DOHH2 (cell line): ENCODE results near the gene TRAPPC1.

Experiments used
- H3F3A ChIP-seq: fragments of 200-600 bp; sonication (generic), shearing (Covaris generic); 2 replicates; pipeline ENCODE4 v1.6.0; 2016; ENCODE audit warnings: antibody characterized with exemption, mild to moderate bottlenecking; ENCODE audit not compliant: control insufficient read depth, insufficient read depth
- H3K27ac ChIP-seq: fragments of 200-600 bp; sonication (generic); 2 replicates; pipeline ENCODE4 v1.5.1; 2014; ENCODE audit warnings: low read depth, mild to moderate bottlenecking, low read length, moderate library complexity
- H3K27me3 ChIP-seq: fragments of 200-600 bp; sonication (generic); 2 replicates; pipeline ENCODE4 v1.6.1; 2014; ENCODE audit warnings: mild to moderate bottlenecking, low read length, mixed read lengths; ENCODE audit not compliant: control insufficient read depth
- H3K36me3 ChIP-seq: fragments of 200-600 bp; sonication (generic); 2 replicates; pipeline ENCODE4 v1.6.1; 2014; ENCODE audit warnings: mild to moderate bottlenecking, low read length, moderate library complexity, mixed read lengths; ENCODE audit not compliant: control insufficient read depth
- H3K4me1 ChIP-seq: fragments of 200-600 bp; sonication (generic); 2 replicates; pipeline ENCODE4 v1.6.1; 2014; ENCODE audit warnings: mild to moderate bottlenecking, low read length, mixed read lengths; ENCODE audit not compliant: control insufficient read depth
- H3K4me2 ChIP-seq: fragments of 200-600 bp; sonication (generic); 2 replicates; pipeline ENCODE4 v1.6.0; 2014; ENCODE audit warnings: mild to moderate bottlenecking, low read length, moderate library complexity
- H3K4me3 ChIP-seq: fragments of 200-600 bp; sonication (generic); 2 replicates; pipeline ENCODE4 v1.5.1; 2014; ENCODE audit warnings: mild to moderate bottlenecking, low read length, mixed read lengths
- H3K79me2 ChIP-seq: fragments of 200-600 bp; sonication (generic); 2 replicates; pipeline ENCODE4 v1.6.1; 2014; ENCODE audit warnings: mild to moderate bottlenecking, low read length, mixed read lengths; ENCODE audit not compliant: control insufficient read depth
- H3K9me2 ChIP-seq: fragments of 200-600 bp; sonication (generic); replicated peaks from 2 replicates; pipeline ENCODE4 v1.6.1; 2014; ENCODE audit warnings: mild to moderate bottlenecking, low read length, mixed read lengths; ENCODE audit not compliant: control insufficient read depth
- H3K9me3 ChIP-seq: fragments of 200-600 bp; sonication (generic); 2 replicates; pipeline ENCODE4 v1.6.1; 2014; ENCODE audit warnings: antibody characterized with exemption, low read length, mixed read lengths; ENCODE audit not compliant: control insufficient read depth, insufficient read depth
- H4K20me1 ChIP-seq: fragments of 200-600 bp; sonication (generic); 2 replicates; pipeline ENCODE4 v1.6.0; 2014; ENCODE audit warnings: low read depth, mild to moderate bottlenecking, antibody characterized with exemption, low read length, moderate library complexity; ENCODE audit not compliant: control insufficient read depth, insufficient read depth
- EZH2phosphoT487 ChIP-seq: fragments of 200-600 bp; sonication (generic); IDR thresholded peaks from 2 replicates; pipeline ENCODE4 v1.6.1; 2017; ENCODE audit warnings: borderline replicate concordance, mild to moderate bottlenecking, antibody characterized with exemption, low read length, moderate library complexity, mixed read lengths
- TF ChIP-seq, protein P1 (sequence below): fragments of 200-600 bp; sonication (generic); IDR thresholded peaks from one replicate; pipeline ENCODE4 v1.5.1; 2014; ENCODE audit warnings: antibody characterized with exemption, mild to moderate bottlenecking, low read depth, low read length; ENCODE audit not compliant: poor library complexity, severe bottlenecking

TRAPPC1 gene

DNA sequence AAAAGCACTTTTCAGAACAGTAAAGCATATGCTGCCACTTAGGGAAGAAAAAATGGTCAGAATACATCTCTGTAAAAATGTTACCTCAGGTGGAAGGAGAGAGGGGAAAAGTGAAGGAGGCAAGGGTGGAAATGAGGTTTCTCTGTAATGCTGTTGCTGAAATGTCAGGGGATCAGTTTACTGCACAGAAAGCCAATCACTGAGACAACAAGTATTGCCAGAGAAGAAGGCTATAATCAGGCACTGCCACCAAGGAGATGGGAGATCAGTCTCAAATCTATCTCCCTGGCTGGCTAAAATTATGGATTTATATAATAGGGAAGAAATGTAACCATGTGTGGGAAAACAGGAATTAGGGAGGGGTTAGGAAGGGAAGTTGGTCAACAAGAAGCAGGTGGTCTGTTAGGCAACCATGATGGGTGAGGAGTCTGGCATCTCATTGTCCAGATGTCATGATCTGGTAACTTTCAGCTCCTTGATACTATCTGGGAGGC lies 42.9 kb upstream of the TRAPPC1 start:
- Histone ChIP-seq H3K9me2 (no peaks in the 10 kb centered on the region), H3F3A (no peaks in the 10 kb centered on the region), H3K4me1 (no peaks in the 10 kb centered on the region), H3K79me2 (no peaks in the 10 kb centered on the region), H3K36me3 (no peaks in the 10 kb centered on the region), H3K9me3 (peaks cover 19% of the 10 kb centered on the region), H3K27me3 (peaks cover 13% of the 10 kb centered on the region), H3K4me3 (no peak overlapping the region), H3K27ac (no peak overlapping the region), H3K4me2 (no peak overlapping the region), H4K20me1 (no peaks in the 10 kb centered on the region)
- no peak for TF ChIP-seq EZH2phosphoT487
- TF ChIP-seq, protein P1, sequence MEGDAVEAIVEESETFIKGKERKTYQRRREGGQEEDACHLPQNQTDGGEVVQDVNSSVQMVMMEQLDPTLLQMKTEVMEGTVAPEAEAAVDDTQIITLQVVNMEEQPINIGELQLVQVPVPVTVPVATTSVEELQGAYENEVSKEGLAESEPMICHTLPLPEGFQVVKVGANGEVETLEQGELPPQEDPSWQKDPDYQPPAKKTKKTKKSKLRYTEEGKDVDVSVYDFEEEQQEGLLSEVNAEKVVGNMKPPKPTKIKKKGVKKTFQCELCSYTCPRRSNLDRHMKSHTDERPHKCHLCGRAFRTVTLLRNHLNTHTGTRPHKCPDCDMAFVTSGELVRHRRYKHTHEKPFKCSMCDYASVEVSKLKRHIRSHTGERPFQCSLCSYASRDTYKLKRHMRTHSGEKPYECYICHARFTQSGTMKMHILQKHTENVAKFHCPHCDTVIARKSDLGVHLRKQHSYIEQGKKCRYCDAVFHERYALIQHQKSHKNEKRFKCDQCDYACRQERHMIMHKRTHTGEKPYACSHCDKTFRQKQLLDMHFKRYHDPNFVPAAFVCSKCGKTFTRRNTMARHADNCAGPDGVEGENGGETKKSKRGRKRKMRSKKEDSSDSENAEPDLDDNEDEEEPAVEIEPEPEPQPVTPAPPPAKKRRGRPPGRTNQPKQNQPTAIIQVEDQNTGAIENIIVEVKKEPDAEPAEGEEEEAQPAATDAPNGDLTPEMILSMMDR, result no peak

GRCh38 chr17:7972131-7972785 lies 40.5 kb upstream of the TRAPPC1 start:
- no peaks in the 10 kb centered on the region for H4K20me1 ChIP-seq
- H3K36me3 ChIP-seq, result no peaks in the 10 kb centered on the region
- no peaks in the 10 kb centered on the region for H3K9me2 ChIP-seq
- TF ChIP-seq, protein P1, result peak; percentile 28
- TF ChIP-seq EZH2phosphoT487, result no peak
- H3K4me3 ChIP-seq, result no peak overlapping the region
- H3K4me1 ChIP-seq, result no peaks in the 10 kb centered on the region
- H3K4me2 ChIP-seq, result no peak overlapping the region
- no peaks in the 10 kb centered on the region for H3F3A ChIP-seq
- peaks cover 13% of the 10 kb centered on the region for H3K27me3 ChIP-seq
- H3K9me3 ChIP-seq, result peaks cover 19% of the 10 kb centered on the region
- H3K79me2 ChIP-seq, result no peaks in the 10 kb centered on the region
- no peak overlapping the region for H3K27ac ChIP-seq

GRCh38 chr17:7971651-7972050 lies 39.9 kb upstream of the TRAPPC1 start:
- Histone ChIP-seq H3K9me3 (peaks cover 19% of the 10 kb centered on the region), H3K36me3 (no peaks in the 10 kb centered on the region), H3K4me1 (no peaks in the 10 kb centered on the region), H3K79me2 (no peaks in the 10 kb centered on the region), H3K27me3 (peaks cover 11% of the 10 kb centered on the region), H3K27ac (no peak overlapping the region), H3F3A (no peaks in the 10 kb centered on the region), H4K20me1 (no peaks in the 10 kb centered on the region), H3K4me3 (no peak overlapping the region), H3K9me2 (no peaks in the 10 kb centered on the region), H3K4me2 (no peak overlapping the region)
- no peak for TF ChIP-seq EZH2phosphoT487
- TF ChIP-seq, protein P1, result no peak
